Left ventricle myocardium inferior (tissue), 1 donor: ENCODE results near the gene EFNA1. TPM values are rescaled to one million over a fixed set of nuclear protein-coding genes. Genes with fewer than 3 reads are reported as not detected.
A peak's percentile ranks its signal among the peaks of the same experiment; 100 is the strongest.

Source experiments
- DNase-seq: peaks from one replicate; pipeline ENCODE4 v3.0.0-alpha.2; 2020
- H3K27ac ChIP-seq: fragments of 200-600 bp; replicated peaks from 2 replicates; pipeline ENCODE4 v1.8.0; 2021
- H3K27me3 ChIP-seq: fragments of 200-600 bp; 2 replicates; pipeline ENCODE4 v1.8.0; 2021; ENCODE audit warnings: low read depth
- H3K36me3 ChIP-seq: fragments of 200-600 bp; 2 replicates; pipeline ENCODE4 v1.8.0; 2021
- H3K4me1 ChIP-seq: fragments of 200-600 bp; 2 replicates; pipeline ENCODE4 v1.8.0; 2021
- H3K4me3 ChIP-seq: fragments of 200-600 bp; 2 replicates; pipeline ENCODE4 v1.8.0; 2021; ENCODE audit warnings: mild to moderate bottlenecking, moderate library complexity
- H3K9me3 ChIP-seq: fragments of 200-600 bp; replicated peaks from 2 replicates; pipeline ENCODE4 v1.8.0; 2021
- CTCF ChIP-seq: fragments of 200-600 bp; IDR thresholded peaks from 2 replicates; pipeline ENCODE4 v1.8.0; 2021; ENCODE audit warnings: antibody characterized with exemption, mild to moderate bottlenecking, borderline replicate concordance
- intact Hi-C: fragments of 100-400 bp; cut with micrococcal nuclease; formaldehyde crosslinking; loops from one replicate; pipeline ENCODE4 v1.11.0; 2022
- total RNA-seq: library from RNA; stranded (reverse); fragmentation: NEBNext Ultra II Directional; extraction: Animal tissue kit (Norgen Biotek cat#: 25700); gene quantifications from one replicate; pipeline ENCODE4 v1.2.1, GENCODE V29; 2021
- donor health status: DM: no; HTN: yes; CAD: no; lungs with severe emphysema.

The EFNA1 gene
- total RNA-seq, 1 donor from 2014 or later: 42.9 TPM

DNA sequence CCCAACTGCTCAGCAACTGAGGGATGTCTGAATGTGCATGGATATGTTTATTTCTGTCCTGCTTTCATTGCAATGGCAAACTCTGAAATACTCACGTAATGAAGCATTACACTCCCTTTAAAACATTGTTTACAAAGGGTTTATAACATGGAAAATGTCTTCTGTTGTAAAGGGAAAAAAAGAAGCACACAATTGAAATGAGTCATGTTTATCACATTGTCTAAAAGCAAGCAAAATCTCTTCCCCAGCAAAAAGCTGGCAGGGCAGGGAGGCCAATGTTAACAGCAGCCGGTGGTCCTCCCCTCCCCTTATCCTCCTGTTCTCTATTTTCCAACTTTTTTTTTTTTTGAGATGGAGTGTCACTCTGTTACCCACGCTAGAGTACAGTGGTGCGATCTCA is 3.9 kb upstream of the EFNA1 start:
- no peak for DNase-seq
- H3K4me1 ChIP-seq: peaks cover 48% of the 10 kb centered on the region
- H3K9me3 ChIP-seq: no peaks in the 10 kb centered on the region
- no peaks in the 10 kb centered on the region for H3K36me3 ChIP-seq
- no peaks in the 10 kb centered on the region for H3K27me3 ChIP-seq
- H3K27ac ChIP-seq: peak overlapping the region; percentile 62
- TF ChIP-seq CTCF: no peak
- no peak overlapping the region for H3K4me3 ChIP-seq
- intact Hi-C loops: no loop called here

GRCh38 chr1:155124503-155125463 is 2.9 kb upstream of the EFNA1 start:
- DNase-seq: no peak
- Histone ChIP-seq H3K27me3 (no peaks in the 10 kb centered on the region), H3K4me1 (peaks cover 57% of the 10 kb centered on the region), H3K36me3 (no peaks in the 10 kb centered on the region), H3K4me3 (no peak overlapping the region), H3K27ac (peak overlapping the region; percentile 62), H3K9me3 (no peaks in the 10 kb centered on the region)
- no peak for TF ChIP-seq CTCF
- intact Hi-C loops: loop anchor here (5.0 kb wide), 1 partner anchor 32 kb away; no protein-coding TSS in a partner anchor

DNA sequence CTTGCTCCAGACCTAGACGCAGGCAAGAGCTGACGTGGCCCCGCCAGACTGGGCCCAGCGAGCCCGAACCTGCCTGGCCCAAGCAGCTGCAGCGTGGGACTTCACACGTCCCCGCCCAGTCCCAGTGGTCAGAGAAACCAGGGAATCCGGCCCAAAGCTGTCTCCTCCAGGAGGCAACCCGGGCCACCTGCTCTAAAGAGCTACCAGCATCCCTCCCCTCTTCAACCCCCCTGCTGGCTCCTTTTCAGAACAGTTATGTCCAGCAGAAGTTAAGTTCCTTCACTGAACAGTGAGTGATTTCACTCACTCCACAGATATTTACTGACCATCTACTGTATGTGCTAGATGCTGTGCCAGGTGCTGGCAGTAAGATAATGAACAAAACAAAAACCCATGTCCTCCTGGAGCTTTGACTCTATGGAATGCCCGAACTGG is 2.1 kb upstream of the EFNA1 start:
- peaks cover 65% of the 10 kb centered on the region for H3K4me1 ChIP-seq
- no peaks in the 10 kb centered on the region for H3K36me3 ChIP-seq
- intact Hi-C loops: loop anchor here (5.0 kb wide), 1 partner anchor 33 kb away; no protein-coding TSS in a partner anchor
- no peak overlapping the region for H3K4me3 ChIP-seq
- no peaks in the 10 kb centered on the region for H3K27me3 ChIP-seq
- peak overlapping the region; percentile 95 for H3K27ac ChIP-seq
- no peak for TF ChIP-seq CTCF
- H3K9me3 ChIP-seq: no peaks in the 10 kb centered on the region
- no peak for DNase-seq

DNA sequence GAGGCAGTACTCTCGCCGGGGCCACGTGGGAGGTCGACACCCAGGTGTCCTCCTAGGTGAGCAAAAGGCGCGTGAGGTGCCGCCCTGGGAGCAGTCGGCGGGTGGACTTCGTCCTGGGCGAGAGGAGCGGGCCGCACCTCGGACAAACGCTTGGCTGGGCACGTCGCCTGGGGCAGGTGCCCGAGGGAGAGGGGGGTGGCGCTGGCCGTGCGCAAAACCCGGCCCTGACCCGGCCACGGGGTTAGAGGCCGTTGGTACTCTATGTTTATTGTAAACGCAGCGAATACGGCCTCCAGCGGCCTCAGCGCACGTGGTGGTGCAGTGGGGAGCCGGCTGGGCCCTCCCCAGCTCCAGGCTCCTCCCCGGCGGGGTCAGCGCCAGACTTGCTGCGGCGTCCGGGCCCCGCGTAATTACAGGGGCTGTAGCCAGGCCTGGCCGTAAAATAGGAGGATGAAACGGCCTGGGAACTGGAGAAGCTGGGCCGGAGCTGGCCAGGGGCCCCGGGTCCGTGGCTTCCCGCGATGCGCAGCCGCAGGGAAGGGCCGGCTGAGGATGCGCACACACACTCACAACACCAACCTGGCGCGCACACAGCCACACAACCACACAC is 1.6 kb upstream of the EFNA1 start:
- no peaks in the 10 kb centered on the region for H3K27me3 ChIP-seq
- DNase-seq: peak; percentile 56
- peak overlapping the region; percentile 87 for H3K4me3 ChIP-seq
- H3K27ac ChIP-seq: peak overlapping the region; percentile 95
- no peaks in the 10 kb centered on the region for H3K9me3 ChIP-seq
- no peak for TF ChIP-seq CTCF
- intact Hi-C loops: loop anchor here (5.0 kb wide), 1 partner anchor 34 kb away; no protein-coding TSS in a partner anchor
- H3K4me1 ChIP-seq: peaks cover 70% of the 10 kb centered on the region
- peaks cover under 1% of the 10 kb centered on the region for H3K36me3 ChIP-seq

DNA sequence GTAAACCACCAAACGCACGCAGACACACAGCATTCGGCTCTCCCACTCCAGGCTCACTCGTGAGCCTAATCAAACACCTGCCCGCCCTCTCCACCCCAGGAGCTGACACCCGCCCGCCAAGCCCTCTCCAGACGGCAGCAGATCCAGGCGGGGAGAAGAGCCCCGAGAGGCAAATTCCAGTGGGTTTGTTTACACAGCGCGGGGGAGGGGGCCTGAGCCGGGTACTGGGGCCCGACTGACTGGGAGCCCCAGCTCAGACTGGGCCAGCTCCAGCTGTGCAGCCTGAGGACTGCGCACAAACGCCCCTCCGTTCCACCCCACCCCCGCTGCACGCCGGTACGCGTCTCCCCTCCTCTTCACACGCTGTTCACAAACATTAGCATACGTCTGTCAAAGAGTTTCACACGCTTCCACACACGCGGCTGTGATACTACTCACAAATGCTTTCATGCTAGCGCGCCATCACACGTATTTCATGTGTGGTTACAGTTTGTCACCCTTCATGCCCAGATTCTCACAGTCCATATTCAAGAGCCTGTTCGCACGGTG is 1.0 kb upstream of the EFNA1 start:
- H3K27ac ChIP-seq: peak overlapping the region; percentile 95
- DNase-seq: peak; percentile 29

More for the DNA sequence above, 1.0 kb upstream of the EFNA1 start:
- no peak for TF ChIP-seq CTCF
- intact Hi-C loops: loop anchor here (5.0 kb wide), 1 partner anchor 34 kb away; no protein-coding TSS in a partner anchor
- H3K36me3 ChIP-seq: peaks cover 6% of the 10 kb centered on the region
- no peaks in the 10 kb centered on the region for H3K27me3 ChIP-seq
- H3K9me3 ChIP-seq: no peaks in the 10 kb centered on the region
- H3K4me1 ChIP-seq: peaks cover 76% of the 10 kb centered on the region
- H3K4me3 ChIP-seq: peak overlapping the region; percentile 87
